H9 (cell line): ENCODE measurements around the gene MLNR. TPM values are rescaled to one million over a fixed set of nuclear protein-coding genes. Genes with fewer than 3 reads are reported as not detected.

Source experiments
- DNase-seq: peaks from one replicate; pipeline ENCODE4 v3.0.0-alpha.2; 2017
- H2AFZ ChIP-seq: one replicate; pipeline ENCODE4 v1.6.1; 2013; ENCODE audit warnings: mild to moderate bottlenecking, low read length, control low read depth, moderate library complexity
- H2AK5ac ChIP-seq: 2 replicates; pipeline ENCODE4 v1.6.1; 2013; ENCODE audit warnings: low read length, control low read depth, mixed read lengths; ENCODE audit not compliant: insufficient read length
- H2BK120ac ChIP-seq: one replicate; pipeline ENCODE4 v1.6.1; 2013; ENCODE audit warnings: low read depth, mild to moderate bottlenecking, low read length, control low read depth, inconsistent platforms; ENCODE audit not compliant: poor library complexity, severe bottlenecking
- H2BK12ac ChIP-seq: 2 replicates; pipeline ENCODE4 v1.6.1; 2013; ENCODE audit warnings: low read length, control low read depth, mixed read lengths, low read depth; ENCODE audit not compliant: insufficient read length
- H2BK15ac ChIP-seq: 2 replicates; pipeline ENCODE4 v1.6.1; 2013; ENCODE audit warnings: low read depth, low read length, control low read depth
- H2BK20ac ChIP-seq: one replicate; pipeline ENCODE4 v1.6.1; 2013; ENCODE audit warnings: low read depth, mild to moderate bottlenecking, low read length, control low read depth, inconsistent platforms; ENCODE audit not compliant: poor library complexity, severe bottlenecking
- H2BK5ac ChIP-seq: 2 replicates; pipeline ENCODE4 v1.6.1; 2013; ENCODE audit warnings: low read length, control low read depth, mixed read lengths; ENCODE audit not compliant: insufficient read length
- H3K14ac ChIP-seq: 2 replicates; pipeline ENCODE4 v1.6.1; 2013; ENCODE audit warnings: low read length, control low read depth; ENCODE audit not compliant: insufficient read depth
- H3K18ac ChIP-seq: 2 replicates; pipeline ENCODE4 v1.6.1; 2013; ENCODE audit warnings: low read depth, mild to moderate bottlenecking, mixed read lengths, low read length, control low read depth; ENCODE audit not compliant: insufficient read length
- H3K23ac ChIP-seq: 2 replicates; pipeline ENCODE4 v1.6.1; 2013; ENCODE audit warnings: low read length, control low read depth, mixed read lengths, low read depth; ENCODE audit not compliant: insufficient read length
- H3K23me2 ChIP-seq: 2 replicates; pipeline ENCODE4 v1.6.1; 2013; ENCODE audit warnings: low read depth, mild to moderate bottlenecking, mixed read lengths, low read length, control low read depth; ENCODE audit not compliant: insufficient read length, poor library complexity, severe bottlenecking
- H3K27ac ChIP-seq: 2 replicates; pipeline ENCODE4 v1.5.1; 2013; ENCODE audit warnings: low read length, control low read depth, mixed read lengths, low read depth; ENCODE audit not compliant: insufficient read length
- H3K27me3 ChIP-seq: 2 replicates; pipeline ENCODE4 v1.6.1; 2013; ENCODE audit warnings: low read length, control low read depth, inconsistent platforms; ENCODE audit not compliant: insufficient read depth
- H3K4ac ChIP-seq: 2 replicates; pipeline ENCODE4 v1.6.1; 2013; ENCODE audit warnings: low read depth, mild to moderate bottlenecking, control low read depth, inconsistent platforms, low read length, moderate library complexity
- H3K4me1 ChIP-seq: 2 replicates; pipeline ENCODE4 v1.6.1; 2013; ENCODE audit warnings: low read length, control low read depth, inconsistent platforms; ENCODE audit not compliant: insufficient read depth
- H3K4me2 ChIP-seq: 2 replicates; pipeline ENCODE4 v1.6.1; 2013; ENCODE audit warnings: low read length, control low read depth, mixed read lengths; ENCODE audit not compliant: insufficient read length, insufficient read depth
- H3K56ac ChIP-seq: 2 replicates; pipeline ENCODE4 v1.6.1; 2013; ENCODE audit warnings: low read depth, mild to moderate bottlenecking, mixed read lengths, low read length, control low read depth; ENCODE audit not compliant: insufficient read length
- H3K79me1 ChIP-seq: 2 replicates; pipeline ENCODE4 v1.6.1; 2013; ENCODE audit warnings: low read depth, mild to moderate bottlenecking, moderate library complexity, low read length, control low read depth, inconsistent platforms; ENCODE audit not compliant: insufficient read depth, poor library complexity, severe bottlenecking
- H3K79me2 ChIP-seq: 2 replicates; pipeline ENCODE4 v1.6.1; 2013; ENCODE audit warnings: low read length, control low read depth, inconsistent platforms; ENCODE audit not compliant: insufficient read depth
- H3K9ac ChIP-seq: 2 replicates; pipeline ENCODE4 v1.6.1; 2013; ENCODE audit warnings: low read length, control low read depth, mixed read lengths; ENCODE audit not compliant: insufficient read length; ENCODE audit errors: extremely low read depth
- H3K9me3 ChIP-seq: one replicate; pipeline ENCODE4 v1.6.1; 2013; ENCODE audit warnings: low read depth, low read length, inconsistent platforms; ENCODE audit not compliant: control insufficient read depth
- H3T11ph ChIP-seq: one replicate; pipeline ENCODE4 v1.6.1; 2013; ENCODE audit warnings: mild to moderate bottlenecking, low read length, control low read depth, inconsistent platforms
- H4K20me1 ChIP-seq: one replicate; pipeline ENCODE4 v1.6.1; 2013; ENCODE audit not compliant: control insufficient read depth, insufficient read length, insufficient read depth
- H4K5ac ChIP-seq: 2 replicates; pipeline ENCODE4 v1.6.1; 2013; ENCODE audit warnings: low read depth, mild to moderate bottlenecking, mixed read lengths, low read length, control low read depth; ENCODE audit not compliant: insufficient read length
- H4K8ac ChIP-seq: replicated peaks from 2 replicates; pipeline ENCODE4 v1.6.1; 2013; ENCODE audit warnings: low read length, control low read depth, mixed read lengths, low read depth; ENCODE audit not compliant: insufficient read length
- H4K91ac ChIP-seq: 2 replicates; pipeline ENCODE4 v1.6.1; 2013; ENCODE audit warnings: low read depth, mild to moderate bottlenecking, moderate library complexity, mixed read lengths, low read length, control low read depth; ENCODE audit not compliant: insufficient read length
- H3K27ac Mint-ChIP-seq, 3 experiments: 2 replicates in 2 of 3; 3 replicates in 1 of 3; pipeline ENCODE4 v1.8.0; 2020 to 2021; ENCODE audit warnings: mixed read lengths in 3 of 3, mild to moderate bottlenecking in 1 of 3, moderate library complexity in 1 of 3
- H3K27me3 Mint-ChIP-seq: 2 replicates; pipeline ENCODE4 v1.8.0; 2021; ENCODE audit warnings: low read depth, mild to moderate bottlenecking, moderate library complexity, mixed read lengths
- H3K36me3 Mint-ChIP-seq, 3 experiments: 2 replicates in 2 of 3; 3 replicates in 1 of 3; pipeline ENCODE4 v1.8.0; 2020 to 2021; ENCODE audit warnings: low read depth in 3 of 3, mixed read lengths in 3 of 3; ENCODE audit not compliant: insufficient read depth in 1 of 3
- H3K4me1 Mint-ChIP-seq, 2 experiments: 2 replicates each; pipeline ENCODE4 v1.8.0; 2020; ENCODE audit warnings: mixed read lengths in 2 of 2
- H3K4me3 Mint-ChIP-seq, 2 experiments: 2 replicates in 1 of 2; 3 replicates in 1 of 2; pipeline ENCODE4 v1.8.0; 2020 to 2021; ENCODE audit warnings: mild to moderate bottlenecking in 2 of 2, mixed read lengths in 2 of 2, moderate library complexity in 1 of 2
- H3K9me3 Mint-ChIP-seq, 2 experiments: 2 replicates in 1 of 2; 3 replicates in 1 of 2; pipeline ENCODE4 v1.8.0; 2020; ENCODE audit warnings: mild to moderate bottlenecking in 2 of 2, mixed read lengths in 2 of 2, moderate library complexity in 1 of 2
- WGBS: extraction: QIAGEN DNeasy Blood & Tissue Kit; methylation state at CpG from one replicate; pipeline ENCODE4 v1.1.7; 2013; ENCODE audit warnings: missing lambda C conversion rate, low lambda C conversion rate, mixed read lengths; ENCODE audit not compliant: insufficient read length; ENCODE audit errors: extremely low coverage; 5-methylcytosine and 5-hydroxymethylcytosine counted together
- total RNA-seq: library from RNA; stranded (reverse); gene quantifications from 2 replicates; pipeline ENCODE4 v1.2.1, GENCODE V29; 2021
- TF ChIP-seq, protein P1 (sequence below): fragments of 200-600 bp; sonication (generic); conservative IDR thresholded peaks from 3 replicates; pipeline ENCODE4 v1.8.0; 2021; ENCODE audit warnings: antibody characterized with exemption, mild to moderate bottlenecking

MLNR gene
- total RNA-seq, 1 experiment from 2014 or later, result not detected

DNA sequence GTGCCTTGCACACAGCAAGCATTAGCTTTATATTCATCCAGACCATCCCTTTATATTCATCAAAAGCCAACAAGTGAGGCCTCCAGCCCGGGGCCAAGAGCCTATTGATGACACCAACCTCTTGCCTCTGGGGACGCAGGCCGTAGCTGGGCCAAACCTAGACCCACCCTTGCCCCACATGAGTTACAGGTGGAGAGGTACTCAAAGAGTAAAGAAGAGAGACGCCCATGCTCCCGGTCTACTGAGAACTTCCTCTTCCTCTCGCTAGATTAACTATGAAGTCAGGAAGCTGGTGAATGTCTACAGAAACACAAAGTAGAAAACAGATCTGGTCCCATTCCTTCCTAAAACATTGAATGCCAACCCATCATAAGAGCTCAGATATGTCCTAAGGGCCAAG lies 3.8 kb upstream of the MLNR start:
- Histone ChIP-seq H3K14ac (no peak overlapping the region), H3K4ac (no peak overlapping the region), H3K18ac (no peak overlapping the region), H3K27me3 (peaks cover 39% of the 10 kb centered on the region), H3K4me1 (no peaks in the 10 kb centered on the region; the same call in 1 of the 2 replicates), H3T11ph (no peak overlapping the region), H4K5ac (no peak overlapping the region), H3K23ac (no peak overlapping the region), H4K8ac (no peak overlapping the region), H3K27ac (no peak overlapping the region), H3K4me2 (no peak overlapping the region), H3K79me1 (no peaks in the 10 kb centered on the region), H2AFZ (no peak overlapping the region), H2BK5ac (no peak overlapping the region), H3K23me2 (peaks cover 13% of the 10 kb centered on the region), H3K56ac (no peak overlapping the region), H2BK15ac (no peak overlapping the region), H4K20me1 (no peaks in the 10 kb centered on the region), H2BK120ac (no peak overlapping the region), H2BK20ac (no peak overlapping the region), H2AK5ac (no peak overlapping the region), H4K91ac (no peak overlapping the region), H3K79me2 (no peaks in the 10 kb centered on the region), H3K9me3 (no peaks in the 10 kb centered on the region), H2BK12ac (no peak overlapping the region), H3K9ac (no peak overlapping the region)
- peaks cover 3 to 14% (median 7%) of the 10 kb centered on the region in 3 experiments; a peak in 6 of 7 replicates for H3K36me3 Mint-ChIP-seq
- TF ChIP-seq, protein P1, sequence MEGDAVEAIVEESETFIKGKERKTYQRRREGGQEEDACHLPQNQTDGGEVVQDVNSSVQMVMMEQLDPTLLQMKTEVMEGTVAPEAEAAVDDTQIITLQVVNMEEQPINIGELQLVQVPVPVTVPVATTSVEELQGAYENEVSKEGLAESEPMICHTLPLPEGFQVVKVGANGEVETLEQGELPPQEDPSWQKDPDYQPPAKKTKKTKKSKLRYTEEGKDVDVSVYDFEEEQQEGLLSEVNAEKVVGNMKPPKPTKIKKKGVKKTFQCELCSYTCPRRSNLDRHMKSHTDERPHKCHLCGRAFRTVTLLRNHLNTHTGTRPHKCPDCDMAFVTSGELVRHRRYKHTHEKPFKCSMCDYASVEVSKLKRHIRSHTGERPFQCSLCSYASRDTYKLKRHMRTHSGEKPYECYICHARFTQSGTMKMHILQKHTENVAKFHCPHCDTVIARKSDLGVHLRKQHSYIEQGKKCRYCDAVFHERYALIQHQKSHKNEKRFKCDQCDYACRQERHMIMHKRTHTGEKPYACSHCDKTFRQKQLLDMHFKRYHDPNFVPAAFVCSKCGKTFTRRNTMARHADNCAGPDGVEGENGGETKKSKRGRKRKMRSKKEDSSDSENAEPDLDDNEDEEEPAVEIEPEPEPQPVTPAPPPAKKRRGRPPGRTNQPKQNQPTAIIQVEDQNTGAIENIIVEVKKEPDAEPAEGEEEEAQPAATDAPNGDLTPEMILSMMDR, result no peak
- no peak overlapping the region for H3K27ac Mint-ChIP-seq
- no peak for DNase-seq
- H3K27me3 Mint-ChIP-seq, result peaks cover 59% of the 10 kb centered on the region
- peaks cover 0 to 5% of the 10 kb centered on the region in 2 experiments; a peak in 2 of 5 replicates for H3K9me3 Mint-ChIP-seq
- no CpG with 5 or more reads among the region's 6 CpGs for WGBS
- H3K4me3 Mint-ChIP-seq, result no peak overlapping the region
- H3K4me1 Mint-ChIP-seq, result peaks cover 29 to 38% of the 10 kb centered on the region in 2 experiments
